ENCODE measurements around the gene DVL3. TPM values are rescaled to one million over a fixed set of nuclear protein-coding genes. Genes with fewer than 3 reads are reported as not detected.
A peak's percentile ranks its signal among the peaks of the same experiment; 100 is the strongest.

Gene DVL3
- total and polyA plus RNA-seq, 2 experiments from 2014 or later = 49.1 to 121 TPM

DNA sequence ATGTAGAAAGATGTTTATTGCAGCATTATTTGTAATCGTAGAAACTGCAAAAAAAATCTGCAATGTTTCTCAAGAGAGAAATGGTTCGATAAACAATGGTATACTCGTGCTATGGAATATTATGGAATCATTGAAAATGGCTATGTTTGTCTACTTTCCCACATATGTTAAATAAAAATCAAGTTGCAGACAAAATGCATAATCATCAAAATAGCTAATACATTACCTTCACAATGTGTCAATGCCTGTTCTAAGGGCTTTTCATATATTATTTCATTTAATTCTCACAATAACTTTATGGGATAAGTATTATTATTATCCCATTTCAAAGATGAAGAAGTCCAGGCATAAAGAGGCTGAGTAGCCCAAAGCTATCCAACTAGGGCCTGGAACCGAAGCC lies 22.2 kb upstream of the DVL3 start:
- H3K79me2 ChIP-seq = peaks cover 26% of the 10 kb centered on the region
- H3K4me3 ChIP-seq = no peak overlapping the region
- H3K27ac ChIP-seq = no peak overlapping the region
- no peaks in the 10 kb centered on the region for H3K9me2 ChIP-seq (replicated peaks; ENCODE audit: insufficient read depth)
- WGBS (ENCODE audit: low lambda C conversion rate, missing lambda C conversion rate) = 94% methylated on average over 4 of the region's 4 CpGs
- H3K4me2 ChIP-seq = no peak overlapping the region
- H3K9me3 ChIP-seq (ENCODE audit: low read depth) = no peaks in the 10 kb centered on the region
- TF ChIP-seq EZH2phosphoT487 (IDR thresholded peaks at IDR 0.05; ENCODE audit: low read depth, severe bottlenecking, unreplicated experiment) (no peak), EZH2 (IDR thresholded peaks at IDR 0.05; ENCODE audit: borderline replicate concordance) (no peak), CTCF (IDR thresholded peaks at IDR 0.05; ENCODE audit: poor library complexity) (no peak)
- peaks cover 14% of the 10 kb centered on the region for H3K4me1 ChIP-seq (ENCODE audit: insufficient read depth)
- no peaks in the 10 kb centered on the region for H3K36me3 ChIP-seq (replicated peaks; ENCODE audit: insufficient read depth, low read depth)
- H2AFZ ChIP-seq = peak overlapping the region; percentile 99
- no peaks in the 10 kb centered on the region for H3K27me3 ChIP-seq
- peaks cover 8% of the 10 kb centered on the region for H4K20me1 ChIP-seq (ENCODE audit: insufficient read depth, poor library complexity, severe bottlenecking)
- DNase-seq (ENCODE audit: low spot score) = no peak

DNA sequence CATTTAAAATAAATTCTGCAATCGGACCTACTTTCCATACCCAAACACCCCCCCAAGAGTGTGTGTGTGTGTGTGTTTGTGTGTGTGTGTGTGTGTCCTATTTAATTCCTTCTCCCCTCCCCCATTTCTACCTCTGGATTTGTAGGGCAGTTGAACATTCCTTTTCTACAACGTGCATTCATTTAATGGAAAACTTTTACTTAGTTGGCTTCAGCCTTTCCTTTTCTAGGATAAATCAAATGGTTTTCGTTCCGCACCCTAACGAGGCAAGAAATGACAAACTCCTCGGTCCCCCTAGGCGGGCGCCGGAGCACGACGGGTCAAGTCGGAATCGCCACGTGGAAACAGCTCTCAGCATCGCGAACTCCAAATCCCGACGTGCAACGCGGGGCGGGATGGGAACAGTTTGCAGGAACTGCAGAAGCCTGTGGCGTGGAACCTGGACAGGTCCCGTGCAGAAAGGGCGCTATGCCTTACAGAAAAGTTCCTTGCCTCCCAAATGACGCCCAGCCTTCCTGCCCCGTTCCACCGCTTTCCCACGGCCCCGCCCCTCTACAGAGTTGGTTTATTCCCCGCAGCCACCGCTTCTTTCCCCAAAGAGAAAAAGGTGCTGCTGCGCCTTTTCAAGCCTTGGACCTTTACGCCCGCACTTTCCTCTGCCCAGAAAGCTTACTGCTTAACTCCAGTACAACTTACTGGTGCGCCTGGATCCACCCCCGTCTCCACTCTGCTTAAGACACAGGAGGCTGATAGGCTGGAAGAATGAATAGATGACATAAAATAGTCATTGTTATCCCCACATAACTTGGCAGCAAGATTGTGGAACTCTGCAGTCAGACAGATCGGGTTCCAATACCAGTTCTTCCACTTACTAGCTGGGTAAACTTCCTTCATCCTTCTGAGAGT lies 21.1 kb upstream of the DVL3 start:
- peak overlapping the region; percentile 88 for H3K27ac ChIP-seq
- no peaks in the 10 kb centered on the region for H3K36me3 ChIP-seq (replicated peaks; ENCODE audit: insufficient read depth, low read depth)
- H3K9me3 ChIP-seq (ENCODE audit: low read depth) = no peaks in the 10 kb centered on the region
- peak; percentile 88 for DNase-seq (ENCODE audit: low spot score)
- peaks cover 37% of the 10 kb centered on the region for H3K79me2 ChIP-seq
- H3K27me3 ChIP-seq = no peaks in the 10 kb centered on the region
- no peaks in the 10 kb centered on the region for H3K9me2 ChIP-seq (replicated peaks; ENCODE audit: insufficient read depth)
- TF ChIP-seq EZH2 (IDR thresholded peaks at IDR 0.05; ENCODE audit: borderline replicate concordance) = no peak
- no peak for TF ChIP-seq CTCF (IDR thresholded peaks at IDR 0.05; ENCODE audit: poor library complexity)
- no peak for TF ChIP-seq EZH2phosphoT487 (IDR thresholded peaks at IDR 0.05; ENCODE audit: low read depth, severe bottlenecking, unreplicated experiment)
- peaks cover 8% of the 10 kb centered on the region for H4K20me1 ChIP-seq (ENCODE audit: insufficient read depth, poor library complexity, severe bottlenecking)
- peaks cover 14% of the 10 kb centered on the region for H3K4me1 ChIP-seq (ENCODE audit: insufficient read depth)
- H2AFZ ChIP-seq = peak overlapping the region; percentile 99
- 1% methylated on average over 37 of the region's 37 CpGs for WGBS (ENCODE audit: low lambda C conversion rate, missing lambda C conversion rate)
- peak overlapping the region; percentile 93 for H3K4me2 ChIP-seq
- peak overlapping the region; percentile 90 for H3K4me3 ChIP-seq

- H3K79me2 ChIP-seq = peaks cover 43% of the 10 kb centered on the region
- no peaks in the 10 kb centered on the region for H3K36me3 ChIP-seq (replicated peaks; ENCODE audit: insufficient read depth, low read depth)
- no peaks in the 10 kb centered on the region for H3K27me3 ChIP-seq
- H3K9me2 ChIP-seq (replicated peaks; ENCODE audit: insufficient read depth) = no peaks in the 10 kb centered on the region
- peak overlapping the region; percentile 99 for H2AFZ ChIP-seq
- H3K4me2 ChIP-seq = peak overlapping the region; percentile 93
- peak overlapping the region; percentile 88 for H3K27ac ChIP-seq
- peaks cover 14% of the 10 kb centered on the region for H3K4me1 ChIP-seq (ENCODE audit: insufficient read depth)
- H3K9me3 ChIP-seq (ENCODE audit: low read depth) = no peaks in the 10 kb centered on the region
- TF ChIP-seq EZH2phosphoT487 (IDR thresholded peaks at IDR 0.05; ENCODE audit: low read depth, severe bottlenecking, unreplicated experiment) (no peak), CTCF (IDR thresholded peaks at IDR 0.05; ENCODE audit: poor library complexity) (no peak), EZH2 (IDR thresholded peaks at IDR 0.05; ENCODE audit: borderline replicate concordance) (no peak)
- H3K4me3 ChIP-seq = peak overlapping the region; percentile 90
- DNase-seq (ENCODE audit: low spot score) = no peak
- peaks cover 8% of the 10 kb centered on the region for H4K20me1 ChIP-seq (ENCODE audit: insufficient read depth, poor library complexity, severe bottlenecking)
- under 1% methylated on average over 21 of the region's 21 CpGs for WGBS (ENCODE audit: low lambda C conversion rate, missing lambda C conversion rate)
Measured at GRCh38 chr3:184134746-184135148, 20.4 kb upstream of the DVL3 start.

Data from hepatocyte (in vitro differentiated cells).